Neural cell (in vitro differentiated cells): ENCODE measurements around the gene PRKCA. TPM values are rescaled to one million over a fixed set of nuclear protein-coding genes. Genes with fewer than 3 reads are reported as not detected.

Source experiments
- H2AFZ ChIP-seq: fragments of 200-600, 300-800 bp; sonication (generic), shearing (Covaris generic); 2 replicates; pipeline ENCODE4 v1.6.0; 2014; ENCODE audit warnings: low read depth, mild to moderate bottlenecking, antibody characterized with exemption, low read length, moderate library complexity
- H3F3A ChIP-seq: fragments of 200-600 bp; shearing (Covaris generic); 2 replicates; pipeline ENCODE4 v1.6.1; 2016; ENCODE audit warnings: mild to moderate bottlenecking, moderate library complexity, mixed read lengths, antibody characterized with exemption, low read length; ENCODE audit not compliant: insufficient read depth, poor library complexity, severe bottlenecking
- H3K27ac ChIP-seq: fragments of 200-600, 300-800 bp; sonication (generic), shearing (Covaris generic); 2 replicates; pipeline ENCODE4 v1.5.1; 2014; ENCODE audit warnings: mild to moderate bottlenecking, low read length, moderate library complexity
- H3K27me3 ChIP-seq: fragments of 300-800, 200-600 bp; sonication (generic), shearing (Covaris generic); 2 replicates; pipeline ENCODE4 v1.6.0; 2014; ENCODE audit warnings: mild to moderate bottlenecking, low read depth, low read length, moderate library complexity; ENCODE audit not compliant: insufficient read depth
- H3K36me3 ChIP-seq: fragments of 300-800, 200-600 bp; sonication (generic), shearing (Covaris generic); 2 replicates; pipeline ENCODE4 v1.5.1; 2014; ENCODE audit warnings: mild to moderate bottlenecking, antibody characterized with exemption, low read length, moderate library complexity; ENCODE audit not compliant: insufficient read depth
- H3K4me2 ChIP-seq: fragments of 300-800, 200-600 bp; sonication (generic), shearing (Covaris generic); 2 replicates; pipeline ENCODE4 v1.6.0; 2014; ENCODE audit warnings: mild to moderate bottlenecking, low read length
- H3K4me3 ChIP-seq: fragments of 300-800, 200-600 bp; sonication (generic), shearing (Covaris generic); 2 replicates; pipeline ENCODE4 v1.5.1; 2014; ENCODE audit warnings: mild to moderate bottlenecking, low read length, moderate library complexity
- H3K79me2 ChIP-seq: fragments of 200-600 bp; shearing (Covaris generic); replicated peaks from 2 replicates; pipeline ENCODE4 v1.6.0; 2014; ENCODE audit warnings: mild to moderate bottlenecking, low read length, moderate library complexity; ENCODE audit not compliant: insufficient read depth
- H3K9ac ChIP-seq: fragments of 300-800, 200-600 bp; sonication (generic), shearing (Covaris generic); 2 replicates; pipeline ENCODE4 v1.6.1; 2016; ENCODE audit warnings: mild to moderate bottlenecking, low read length, mixed read lengths
- H3K9me2 ChIP-seq: fragments of 200-600 bp; shearing (Covaris generic); 2 replicates; pipeline ENCODE4 v1.6.1; 2016; ENCODE audit warnings: mild to moderate bottlenecking, low read length, mixed read lengths; ENCODE audit not compliant: insufficient read depth
- H3K9me3 ChIP-seq: fragments of 200-600, 300-800 bp; sonication (generic), shearing (Covaris generic); 2 replicates; pipeline ENCODE4 v1.6.1; 2016; ENCODE audit warnings: mild to moderate bottlenecking, mixed run types, low read length, moderate library complexity, mixed read lengths
- H4K20me1 ChIP-seq: fragments of 200-600 bp; shearing (Covaris generic); 2 replicates; pipeline ENCODE4 v1.6.1; 2016; ENCODE audit warnings: mild to moderate bottlenecking, mixed run types; ENCODE audit not compliant: insufficient read depth
- EP300 ChIP-seq: fragments of 450-650 bp; conservative IDR thresholded peaks from 2 replicates; pipeline ENCODE4 v1.6.1; 2014; ENCODE audit warnings: antibody characterized with exemption, mild to moderate bottlenecking, moderate library complexity; ENCODE audit not compliant: poor library complexity, severe bottlenecking
- EZH2 ChIP-seq: fragments of 200-600, 300-800 bp; shearing (Covaris generic), sonication (generic); IDR thresholded peaks from 2 replicates; pipeline ENCODE4 v1.6.1; 2014; ENCODE audit warnings: antibody characterized with exemption, low read length, borderline replicate concordance, mild to moderate bottlenecking; ENCODE audit not compliant: insufficient read depth, poor library complexity, severe bottlenecking
- MXI1 ChIP-seq: fragments of 450-650 bp; conservative IDR thresholded peaks from 2 replicates; pipeline ENCODE4 v1.6.1; 2014; ENCODE audit warnings: antibody characterized with exemption, mild to moderate bottlenecking; ENCODE audit not compliant: poor library complexity, severe bottlenecking
- POLR2AphosphoS5 ChIP-seq: IDR thresholded peaks from 2 replicates; pipeline ENCODE4 v1.6.1; 2012
- RAD21 ChIP-seq: fragments of 450-650 bp; conservative IDR thresholded peaks from 2 replicates; pipeline ENCODE4 v1.6.1; 2014; ENCODE audit warnings: antibody characterized with exemption, mild to moderate bottlenecking, moderate library complexity
- SMC3 ChIP-seq: fragments of 450-650 bp; conservative IDR thresholded peaks from 2 replicates; pipeline ENCODE4 v1.6.1; 2014; ENCODE audit warnings: antibody characterized with exemption, mild to moderate bottlenecking, moderate library complexity; ENCODE audit not compliant: poor library complexity
- TAF1 ChIP-seq: IDR thresholded peaks from 2 replicates; pipeline ENCODE4 v1.6.1; 2012; ENCODE audit warnings: low read depth
- polyA plus RNA-seq: library from polyadenylated mRNA; depleted of rRNA; stranded (reverse); fragments of >200 nt; gene quantifications from 2 replicates; pipeline ENCODE4 v1.2.3, GENCODE V29; 2014
- TF ChIP-seq, protein P1 (sequence below): IDR thresholded peaks from 2 replicates; pipeline ENCODE4 v1.6.1; 2012; ENCODE audit warnings: borderline replicate concordance
- TF ChIP-seq, protein P2 (sequence below): fragments of 450-650 bp; IDR thresholded peaks from 2 replicates; pipeline ENCODE4 v1.5.1; 2014; ENCODE audit warnings: antibody characterized with exemption, mild to moderate bottlenecking, moderate library complexity; ENCODE audit not compliant: poor library complexity, severe bottlenecking

Gene PRKCA
- polyA plus RNA-seq, 1 donor from 2014 or later = 5.9 TPM

DNA sequence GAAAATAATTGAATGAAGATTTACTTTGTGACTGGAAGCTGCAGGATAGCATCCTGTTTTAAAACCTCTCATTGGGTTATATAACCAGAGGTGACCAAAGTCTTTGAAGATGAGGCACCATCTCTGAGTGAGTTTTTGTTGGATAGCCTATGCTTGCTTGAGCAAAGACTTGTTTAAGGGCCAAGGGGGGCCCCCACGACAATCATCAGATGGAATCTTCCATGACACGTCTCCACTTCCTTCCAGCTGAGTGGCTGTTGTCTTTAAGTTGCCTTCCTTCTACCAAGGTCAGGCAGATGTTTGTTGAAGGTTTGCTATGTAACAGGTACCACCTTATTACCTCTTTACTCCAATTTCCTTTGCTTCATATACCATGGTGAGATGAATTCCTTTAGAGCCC lies 188.8 kb downstream of the PRKCA start:
- Histone ChIP-seq H4K20me1 (no peaks in the 10 kb centered on the region), H3K9me3 (no peaks in the 10 kb centered on the region), H3K27ac (no peak overlapping the region), H3K4me3 (no peak overlapping the region), H3K79me2 (no peaks in the 10 kb centered on the region), H3K9me2 (no peaks in the 10 kb centered on the region), H3F3A (no peaks in the 10 kb centered on the region), H3K36me3 (no peaks in the 10 kb centered on the region), H3K9ac (no peak overlapping the region), H3K27me3 (no peaks in the 10 kb centered on the region), H2AFZ (no peak overlapping the region), H3K4me2 (no peak overlapping the region)
- no peak for TF ChIP-seq EZH2
- TF ChIP-seq, protein P1, sequence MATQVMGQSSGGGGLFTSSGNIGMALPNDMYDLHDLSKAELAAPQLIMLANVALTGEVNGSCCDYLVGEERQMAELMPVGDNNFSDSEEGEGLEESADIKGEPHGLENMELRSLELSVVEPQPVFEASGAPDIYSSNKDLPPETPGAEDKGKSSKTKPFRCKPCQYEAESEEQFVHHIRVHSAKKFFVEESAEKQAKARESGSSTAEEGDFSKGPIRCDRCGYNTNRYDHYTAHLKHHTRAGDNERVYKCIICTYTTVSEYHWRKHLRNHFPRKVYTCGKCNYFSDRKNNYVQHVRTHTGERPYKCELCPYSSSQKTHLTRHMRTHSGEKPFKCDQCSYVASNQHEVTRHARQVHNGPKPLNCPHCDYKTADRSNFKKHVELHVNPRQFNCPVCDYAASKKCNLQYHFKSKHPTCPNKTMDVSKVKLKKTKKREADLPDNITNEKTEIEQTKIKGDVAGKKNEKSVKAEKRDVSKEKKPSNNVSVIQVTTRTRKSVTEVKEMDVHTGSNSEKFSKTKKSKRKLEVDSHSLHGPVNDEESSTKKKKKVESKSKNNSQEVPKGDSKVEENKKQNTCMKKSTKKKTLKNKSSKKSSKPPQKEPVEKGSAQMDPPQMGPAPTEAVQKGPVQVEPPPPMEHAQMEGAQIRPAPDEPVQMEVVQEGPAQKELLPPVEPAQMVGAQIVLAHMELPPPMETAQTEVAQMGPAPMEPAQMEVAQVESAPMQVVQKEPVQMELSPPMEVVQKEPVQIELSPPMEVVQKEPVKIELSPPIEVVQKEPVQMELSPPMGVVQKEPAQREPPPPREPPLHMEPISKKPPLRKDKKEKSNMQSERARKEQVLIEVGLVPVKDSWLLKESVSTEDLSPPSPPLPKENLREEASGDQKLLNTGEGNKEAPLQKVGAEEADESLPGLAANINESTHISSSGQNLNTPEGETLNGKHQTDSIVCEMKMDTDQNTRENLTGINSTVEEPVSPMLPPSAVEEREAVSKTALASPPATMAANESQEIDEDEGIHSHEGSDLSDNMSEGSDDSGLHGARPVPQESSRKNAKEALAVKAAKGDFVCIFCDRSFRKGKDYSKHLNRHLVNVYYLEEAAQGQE = no peak

DNA sequence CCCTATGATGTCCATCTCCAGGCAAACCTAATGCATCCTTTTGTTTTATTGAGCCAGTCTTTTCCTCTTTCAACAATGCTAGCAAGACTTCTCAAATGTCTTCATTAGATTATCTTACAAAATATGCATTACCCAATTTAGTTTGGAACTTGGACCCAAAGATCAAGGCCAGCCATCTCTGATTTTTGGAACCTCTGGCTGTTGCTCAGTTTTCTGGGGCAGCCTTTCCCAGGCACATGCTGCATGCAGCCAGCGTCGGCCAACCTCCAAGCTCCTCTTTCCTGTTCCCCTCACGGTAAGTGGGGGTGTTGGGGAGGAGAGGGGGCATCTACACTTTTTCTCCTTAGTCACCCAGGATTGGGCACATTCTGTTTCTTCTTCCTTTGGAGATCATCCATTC lies 189.3 kb downstream of the PRKCA start:
- no peak for TF ChIP-seq TAF1
- TF ChIP-seq MXI1 = no peak
- TF ChIP-seq EP300 = no peak
- TF ChIP-seq EZH2 = no peak
- TF ChIP-seq, protein P1 = no peak
- TF ChIP-seq SMC3 = no peak
- no peak for TF ChIP-seq POLR2AphosphoS5
- no peak for TF ChIP-seq RAD21
- TF ChIP-seq, protein P2, sequence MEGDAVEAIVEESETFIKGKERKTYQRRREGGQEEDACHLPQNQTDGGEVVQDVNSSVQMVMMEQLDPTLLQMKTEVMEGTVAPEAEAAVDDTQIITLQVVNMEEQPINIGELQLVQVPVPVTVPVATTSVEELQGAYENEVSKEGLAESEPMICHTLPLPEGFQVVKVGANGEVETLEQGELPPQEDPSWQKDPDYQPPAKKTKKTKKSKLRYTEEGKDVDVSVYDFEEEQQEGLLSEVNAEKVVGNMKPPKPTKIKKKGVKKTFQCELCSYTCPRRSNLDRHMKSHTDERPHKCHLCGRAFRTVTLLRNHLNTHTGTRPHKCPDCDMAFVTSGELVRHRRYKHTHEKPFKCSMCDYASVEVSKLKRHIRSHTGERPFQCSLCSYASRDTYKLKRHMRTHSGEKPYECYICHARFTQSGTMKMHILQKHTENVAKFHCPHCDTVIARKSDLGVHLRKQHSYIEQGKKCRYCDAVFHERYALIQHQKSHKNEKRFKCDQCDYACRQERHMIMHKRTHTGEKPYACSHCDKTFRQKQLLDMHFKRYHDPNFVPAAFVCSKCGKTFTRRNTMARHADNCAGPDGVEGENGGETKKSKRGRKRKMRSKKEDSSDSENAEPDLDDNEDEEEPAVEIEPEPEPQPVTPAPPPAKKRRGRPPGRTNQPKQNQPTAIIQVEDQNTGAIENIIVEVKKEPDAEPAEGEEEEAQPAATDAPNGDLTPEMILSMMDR = no peak
- Histone ChIP-seq H3K4me2 (no peak overlapping the region), H3K4me3 (no peak overlapping the region), H4K20me1 (no peaks in the 10 kb centered on the region), H3K36me3 (no peaks in the 10 kb centered on the region), H3K9ac (no peak overlapping the region), H3K79me2 (no peaks in the 10 kb centered on the region), H3K9me2 (no peaks in the 10 kb centered on the region), H3K27ac (no peak overlapping the region), H2AFZ (no peak overlapping the region), H3K27me3 (no peaks in the 10 kb centered on the region), H3K9me3 (no peaks in the 10 kb centered on the region), H3F3A (no peaks in the 10 kb centered on the region)
